Small intestine (tissue), 7 donors: ENCODE data around the gene MYO7A. TPM values are rescaled to one million over a fixed set of nuclear protein-coding genes. Genes with fewer than 3 reads are reported as not detected.

Experiments used
- DNase-seq, 2 donors: peaks; one replicate each; pipeline versions ENCODE4 v3.0.0 to v3.0.0-alpha.2; 2013
- FAIRE-seq: peaks from 2 replicates; lab custom pipeline; 2012; peaks lifted over from hg19 to GRCh38; lab: Jason Lieb, UNC
- H3K27ac ChIP-seq, 3 donors: one replicate each; pipeline ENCODE4 v1.5.1; 2013; ENCODE audit warnings: low read length in 2 of 3, mild to moderate bottlenecking in 2 of 3, control low read depth in 1 of 3, inconsistent platforms in 1 of 3, low read depth in 1 of 3, moderate library complexity in 1 of 3
- H3K27me3 ChIP-seq, 3 donors: one replicate each; pipeline ENCODE4 v1.6.1; 2013; ENCODE audit warnings: low read length in 3 of 3, inconsistent platforms in 1 of 3; ENCODE audit not compliant: control insufficient read depth in 3 of 3, insufficient read depth in 3 of 3
- H3K36me3 ChIP-seq, 3 donors: one replicate each; pipeline ENCODE4 v1.6.1; 2013; ENCODE audit warnings: low read length in 3 of 3, inconsistent platforms in 1 of 3, low read depth in 1 of 3, mild to moderate bottlenecking in 1 of 3, moderate library complexity in 1 of 3; ENCODE audit not compliant: control insufficient read depth in 3 of 3, insufficient read depth in 2 of 3
- H3K4me1 ChIP-seq, 3 donors: one replicate each; pipeline ENCODE4 v1.6.1; 2013; ENCODE audit warnings: low read length in 2 of 3, inconsistent platforms in 1 of 3, low read depth in 1 of 3, mild to moderate bottlenecking in 1 of 3, moderate library complexity in 1 of 3; ENCODE audit not compliant: control insufficient read depth in 3 of 3, insufficient read depth in 2 of 3
- H3K4me3 ChIP-seq, 3 donors: one replicate each; pipeline ENCODE4 v1.5.1; 2013; ENCODE audit warnings: low read length in 3 of 3, control low read depth in 1 of 3, inconsistent platforms in 1 of 3, low read depth in 1 of 3, mild to moderate bottlenecking in 1 of 3, moderate library complexity in 1 of 3
- H3K9me3 ChIP-seq, 2 donors: one replicate each; pipeline ENCODE4 v1.6.1; 2013; ENCODE audit warnings: low read depth in 1 of 2, low read length in 1 of 2; ENCODE audit not compliant: control insufficient read depth in 2 of 2, insufficient read depth in 1 of 2
- WGBS, 3 donors: extraction: QIAGEN DNeasy Blood & Tissue Kit; methylation state at CpG; one replicate each; pipeline ENCODE4 v1.1.7; 2013; 5-methylcytosine and 5-hydroxymethylcytosine counted together
- polyA plus RNA-seq, 4 donors: library from polyadenylated mRNA; stranded (reverse) in 3 of 4; unstranded in 1 of 4; fragments of 200-250 nt in 3 of 4; fragments of 120-200 nt in 1 of 4; gene quantifications; one replicate each; pipeline versions ENCODE4 v1.2.1 to v1.2.3, GENCODE V29; 2013
- donor health status: healthy with polysubstance abuse.
- donor health status: control.
- donor health status: control.
- donor health status: Bipolar disorder and iron deficiency.
- donor health status: healthy.

Gene MYO7A
- polyA plus RNA-seq, 4 donors = 1.4 to 74.2 (median 2.2) TPM

- Histone ChIP-seq H3K36me3 (peaks cover 0 to 47% (median 0%) of the 10 kb centered on the region in 3 donors), H3K4me3 (peak overlapping the region in 1 of 3 donors; percentile 84), H3K9me3 (no peaks in the 10 kb centered on the region), H3K4me1 (peaks cover 0 to 40% (median 0%) of the 10 kb centered on the region in 3 donors), H3K27ac (peak overlapping the region in 1 of 3 donors; percentile 67), H3K27me3 (no peaks in the 10 kb centered on the region)
- 91 to 92% (median 91%) methylated on average over 11 of the region's 11 CpGs for WGBS, 3 donors
- FAIRE-seq = no peak
- DNase-seq = no peak
These were observed 2.1 kb downstream of the MYO7A start for GRCh38 chr11:77129842-77130756.

DNA sequence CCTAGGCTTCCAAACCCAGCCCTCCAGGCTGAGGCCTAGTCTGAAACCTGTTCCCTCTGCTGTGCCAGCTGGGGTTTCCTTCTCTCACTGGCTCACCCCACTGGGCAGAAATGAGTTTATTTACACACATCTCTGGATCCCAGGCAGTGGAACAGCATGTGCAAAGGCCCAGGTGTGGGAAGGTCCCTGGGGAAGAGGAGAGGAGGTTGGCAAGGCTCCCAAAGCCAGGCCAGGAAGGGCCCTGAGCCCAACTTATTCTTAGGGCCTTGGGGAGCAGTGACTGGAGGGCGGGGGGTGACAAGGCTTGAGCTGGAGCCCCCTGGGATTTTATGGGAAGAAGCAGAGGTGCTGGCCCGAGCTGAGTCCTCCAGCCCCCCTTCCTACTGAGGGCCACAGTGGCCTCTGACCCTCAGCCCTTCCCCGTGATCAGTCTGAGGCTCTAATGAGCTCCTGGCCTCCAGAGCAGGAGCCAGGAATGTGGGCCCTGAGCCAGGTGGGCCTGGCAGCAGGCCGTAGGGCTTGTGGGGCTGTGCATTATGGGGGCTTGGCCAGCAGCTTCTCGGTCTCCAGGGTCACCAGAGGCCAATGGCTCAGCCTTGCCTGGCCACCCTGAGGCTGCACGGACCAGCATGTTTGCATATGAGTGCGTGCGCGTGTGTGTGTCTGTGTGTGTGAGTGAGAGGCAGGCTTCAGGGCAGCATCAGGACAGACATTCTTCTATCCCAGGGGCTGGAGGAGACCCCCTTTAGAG lies 2.9 kb downstream of the MYO7A start:
- no peaks in the 10 kb centered on the region for H3K27me3 ChIP-seq
- H3K4me3 ChIP-seq = peak overlapping the region in 1 of 3 donors; percentile 18
- H3K36me3 ChIP-seq = peaks cover 0 to 40% (median 0%) of the 10 kb centered on the region in 3 donors
- 58 to 59% (median 58%) methylated on average over 9 of the region's 9 CpGs for WGBS, 3 donors
- FAIRE-seq (no peak), DNase-seq (peak in 1 of 2 donors; percentile 65)
- H3K9me3 ChIP-seq = no peaks in the 10 kb centered on the region
- peaks cover 0 to 40% (median 0%) of the 10 kb centered on the region in 3 donors for H3K4me1 ChIP-seq
- peak overlapping the region in 2 of 3 donors; percentile 6 to 67 for H3K27ac ChIP-seq

DNA sequence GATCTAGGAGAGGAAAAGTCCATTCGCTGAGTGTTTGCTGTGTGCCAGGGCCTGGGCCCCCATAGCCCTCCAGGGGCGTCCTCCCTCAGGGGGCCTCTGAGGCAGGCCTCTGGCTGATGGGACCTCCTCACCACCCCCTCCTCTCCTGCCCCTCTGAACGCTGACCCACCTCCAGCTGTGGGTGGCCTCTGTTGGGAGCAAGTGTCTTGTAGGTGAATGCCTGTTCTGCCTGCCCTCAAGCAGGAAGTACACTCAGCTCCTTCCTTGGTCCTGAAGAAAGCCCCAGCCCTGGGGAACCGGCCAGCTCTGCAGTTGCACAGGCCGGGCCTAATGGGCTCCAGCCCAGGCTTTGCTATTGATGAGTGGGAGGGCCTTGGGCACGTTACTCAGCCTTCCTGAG lies 3.5 kb downstream of the MYO7A start:
- peaks cover 0 to 39% (median 0%) of the 10 kb centered on the region in 3 donors for H3K36me3 ChIP-seq
- 38 to 62% (median 62%) methylated on average over 3 to 6 of the region's 6 CpGs for WGBS, 3 donors
- no peaks in the 10 kb centered on the region for H3K27me3 ChIP-seq
- H3K9me3 ChIP-seq = no peaks in the 10 kb centered on the region
- FAIRE-seq (no peak), DNase-seq (no peak)
- H3K4me1 ChIP-seq = peaks cover 0 to 45% (median 0%) of the 10 kb centered on the region in 3 donors
- H3K27ac ChIP-seq = peak overlapping the region in 1 of 3 donors; percentile 67
- peak overlapping the region in 1 of 3 donors; percentile 18 for H3K4me3 ChIP-seq

- FAIRE-seq = no peak
- DNase-seq = no peak
These were observed 7.0 kb downstream of the MYO7A start for GRCh38 chr11:77135069-77135468.

DNA sequence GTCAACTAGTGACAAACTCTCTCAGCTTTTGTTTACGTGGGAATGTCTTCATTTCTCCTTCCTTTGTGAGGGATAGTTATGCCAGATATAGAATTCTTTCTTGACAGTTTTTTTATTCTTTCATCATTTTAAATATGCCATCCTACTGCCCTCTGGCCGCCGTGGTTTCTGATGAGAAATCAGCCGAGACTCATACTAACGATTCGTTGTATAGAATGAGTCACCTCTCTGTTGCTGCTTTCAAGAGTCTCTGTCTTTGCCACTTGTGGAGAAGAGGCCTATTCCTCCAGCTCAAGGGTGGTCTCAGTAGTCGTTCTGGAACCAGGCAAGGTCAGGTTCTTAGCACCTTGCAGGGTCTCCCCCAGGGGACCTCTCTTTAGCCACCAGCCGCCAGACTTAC lies 8.0 kb downstream of the MYO7A start:
- Histone ChIP-seq H3K4me3 (no peak overlapping the region), H3K9me3 (no peaks in the 10 kb centered on the region), H3K27me3 (peaks cover 0 to 5% (median 0%) of the 10 kb centered on the region in 3 donors), H3K36me3 (peaks cover 0 to 57% (median 0%) of the 10 kb centered on the region in 3 donors), H3K4me1 (peaks cover 0 to 49% (median 5%) of the 10 kb centered on the region in 3 donors), H3K27ac (peak overlapping the region in 1 of 3 donors; percentile 69)
- DNase-seq (no peak), FAIRE-seq (no peak)
- WGBS, 3 donors = 71 to 79% (median 76%) methylated on average over 8 of the region's 8 CpGs

More at GRCh38 chr11:77135069-77135468, 7.0 kb downstream of the MYO7A start:
- peaks cover 0 to 5% (median 0%) of the 10 kb centered on the region in 3 donors for H3K27me3 ChIP-seq
- peaks cover 0 to 60% (median 0%) of the 10 kb centered on the region in 3 donors for H3K36me3 ChIP-seq
- no peaks in the 10 kb centered on the region for H3K9me3 ChIP-seq
- no peak overlapping the region for H3K27ac ChIP-seq
- WGBS, 3 donors = 9 to 17% (median 15%) methylated on average over 2 of the region's 2 CpGs
- no peak overlapping the region for H3K4me3 ChIP-seq
- peaks cover 0 to 47% (median 5%) of the 10 kb centered on the region in 3 donors for H3K4me1 ChIP-seq

DNA sequence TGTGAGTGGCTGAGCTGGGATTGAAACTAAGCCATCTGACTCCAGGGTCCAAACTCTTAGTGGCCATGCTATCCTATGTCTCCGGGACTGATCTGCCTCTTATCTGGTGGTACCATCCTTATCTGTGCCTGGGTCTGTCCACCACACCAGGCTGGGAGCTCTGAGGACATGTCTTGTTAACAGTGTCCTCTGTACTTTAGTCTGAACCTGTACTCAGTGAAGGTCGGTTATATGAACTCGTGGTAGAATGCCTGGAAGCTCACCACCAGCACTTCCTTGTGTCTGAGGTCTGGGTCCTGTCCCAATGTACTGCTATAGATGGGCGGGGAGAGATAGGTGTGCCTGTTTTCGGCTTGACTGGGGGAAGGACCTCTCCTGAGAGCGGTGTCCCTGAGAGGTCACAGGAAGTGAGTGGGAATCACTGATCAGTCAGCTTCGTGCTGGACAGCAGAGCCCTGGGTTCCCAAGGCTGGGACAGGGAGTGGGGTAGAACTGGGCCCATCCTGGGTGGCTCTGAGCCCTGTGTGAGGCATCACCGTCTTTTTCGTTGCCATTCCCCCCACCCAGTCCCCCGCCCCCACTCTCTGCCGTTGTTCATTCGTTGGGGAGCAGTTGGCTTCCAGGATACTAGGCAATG lies 8.9 kb downstream of the MYO7A start:
- FAIRE-seq (no peak), DNase-seq (peak; percentile 67 to 76)
- no peak overlapping the region for H3K4me3 ChIP-seq
- peaks cover 0 to 5% (median 0%) of the 10 kb centered on the region in 3 donors for H3K27me3 ChIP-seq
- H3K9me3 ChIP-seq = no peaks in the 10 kb centered on the region
- H3K27ac ChIP-seq = peak overlapping the region in 1 of 3 donors; percentile 69
- H3K4me1 ChIP-seq = peaks cover 0 to 47% (median 7%) of the 10 kb centered on the region in 3 donors
- H3K36me3 ChIP-seq = peaks cover 0 to 53% (median 0%) of the 10 kb centered on the region in 3 donors
- 42 to 62% (median 53%) methylated on average over 12 of the region's 12 CpGs for WGBS, 3 donors

DNA sequence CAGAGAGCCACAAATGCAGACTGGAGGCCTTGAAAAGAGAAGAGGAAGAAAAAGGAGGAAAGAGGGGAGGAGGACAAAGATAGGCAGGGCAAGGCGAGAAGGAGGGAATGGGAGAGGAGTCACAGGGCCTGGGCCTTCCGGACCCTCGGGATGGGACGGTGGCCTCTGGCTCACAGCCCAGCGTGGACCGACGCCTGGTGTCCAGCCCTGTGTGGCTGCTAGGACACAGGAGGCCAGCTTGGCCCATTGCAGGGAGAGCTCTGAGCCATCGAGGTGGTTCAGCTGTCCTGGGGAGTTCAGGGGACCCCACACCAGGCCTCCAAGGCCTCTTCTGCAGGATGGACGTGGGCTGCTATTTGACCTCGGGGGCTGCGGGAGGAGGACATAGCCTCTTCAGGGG lies 9.4 kb downstream of the MYO7A start:
- DNase-seq (no peak), FAIRE-seq (no peak)
- 83 to 86% (median 85%) methylated on average over 11 of the region's 11 CpGs for WGBS, 3 donors
- Histone ChIP-seq H3K4me3 (no peak overlapping the region), H3K4me1 (peaks cover 0 to 48% (median 7%) of the 10 kb centered on the region in 3 donors), H3K9me3 (no peaks in the 10 kb centered on the region), H3K27ac (peak overlapping the region in 1 of 3 donors; percentile 69), H3K27me3 (peaks cover 0 to 5% (median 0%) of the 10 kb centered on the region in 3 donors), H3K36me3 (peaks cover 0 to 53% (median 0%) of the 10 kb centered on the region in 3 donors)
